NCI-H128 (cell line): ENCODE results near the gene PRAC1.

Experiments used
- DNase-seq: peaks from one replicate; lab custom pipeline; 2025; ENCODE audit not compliant: unreplicated experiment; lab: John Stamatoyannopoulos, UW

The PRAC1 gene

DNA sequence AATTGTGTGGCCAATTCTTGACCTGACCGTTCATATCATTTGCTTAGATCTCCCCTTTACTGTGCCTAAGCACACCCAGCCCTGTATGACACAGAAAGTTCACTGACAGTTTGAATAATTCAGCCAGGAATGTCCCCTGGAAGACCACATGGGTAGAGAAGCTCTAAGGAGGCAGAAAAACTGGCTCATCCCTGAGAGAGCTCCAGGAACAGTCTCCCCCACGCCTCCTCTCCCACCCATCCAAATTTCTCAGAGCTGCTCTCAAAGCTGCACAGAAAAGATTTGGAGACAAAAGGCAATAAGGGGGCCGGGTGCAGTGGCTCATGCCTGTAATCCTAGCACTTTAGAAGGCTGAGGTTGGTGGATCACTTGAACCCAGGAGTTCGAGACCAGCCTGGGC lies 11.2 kb downstream of the PRAC1 start:
- DNase-seq = no peak

DNA sequence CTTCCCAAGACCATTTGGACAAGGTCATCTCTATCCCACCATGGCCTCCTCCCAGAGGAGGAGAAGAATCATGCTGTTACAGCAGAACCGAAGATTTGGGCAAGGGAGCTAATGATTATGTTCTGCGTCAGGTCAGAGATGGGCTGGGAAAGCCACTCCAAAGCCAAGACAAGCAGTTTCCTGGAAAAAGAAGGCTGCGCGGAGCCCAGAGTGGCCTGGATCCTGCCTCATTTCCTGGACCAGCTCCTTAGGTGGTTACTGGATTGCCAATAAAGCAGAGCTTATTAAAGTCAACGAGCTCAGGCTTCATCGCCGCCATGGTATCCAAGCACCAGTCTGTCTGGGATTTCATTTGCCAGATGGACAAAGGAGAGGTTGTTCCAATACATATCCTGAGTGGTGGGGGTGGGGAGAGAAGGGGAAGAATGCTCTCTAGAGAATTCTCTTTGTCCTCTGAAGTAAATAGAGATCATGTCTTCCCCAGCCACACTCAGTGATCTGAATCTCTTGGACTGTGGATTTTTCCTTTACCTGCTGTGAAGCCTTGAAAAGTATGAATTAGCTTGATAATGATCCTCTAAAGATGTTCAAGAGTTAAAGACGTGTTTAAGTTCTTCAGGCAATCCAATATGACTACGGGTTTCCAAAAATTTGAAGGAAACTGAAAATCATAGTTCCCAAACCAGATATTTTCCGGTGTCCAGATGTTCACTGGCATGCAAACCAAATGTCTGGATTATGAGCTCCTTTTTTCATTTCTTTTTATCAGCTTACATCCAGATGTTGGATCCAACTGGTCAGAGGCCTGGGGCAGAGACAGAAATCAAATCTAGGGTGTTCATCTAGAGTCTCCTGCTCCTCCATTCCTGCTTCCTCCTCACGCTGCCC lies 17.7 kb downstream of the PRAC1 start:
- no peak for DNase-seq

DNA sequence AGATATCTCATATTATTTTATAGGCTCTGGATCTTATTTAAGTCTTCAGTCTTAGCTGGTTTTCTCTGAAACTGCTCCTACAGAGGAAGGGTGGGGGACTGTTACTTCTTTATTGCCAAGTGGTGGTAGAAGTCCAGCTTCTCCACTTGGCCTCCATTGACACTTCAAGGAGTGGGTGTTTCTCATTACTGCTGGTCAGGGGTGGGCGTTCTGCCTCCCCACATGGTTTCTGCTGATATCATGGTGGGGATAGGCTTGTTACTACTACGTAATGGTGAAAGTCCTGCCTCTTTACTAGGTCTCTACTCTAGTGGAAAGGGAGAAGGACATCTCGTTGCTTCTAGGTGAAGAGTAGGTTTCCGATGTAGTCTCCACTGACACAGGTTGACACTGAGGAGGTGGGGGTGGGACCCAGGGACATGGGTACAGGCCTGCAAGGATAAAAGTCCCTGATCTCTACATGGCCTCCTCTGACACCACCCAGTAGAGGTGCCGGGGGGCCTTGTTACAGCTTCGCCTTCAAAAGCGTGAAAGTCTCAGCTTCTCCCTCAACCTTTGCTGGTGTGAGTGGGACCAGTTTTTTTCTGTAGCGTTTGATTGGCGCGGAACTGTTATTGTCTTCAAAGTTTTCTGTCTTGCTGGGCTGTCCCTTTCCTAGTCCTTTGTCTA lies 20.3 kb downstream of the PRAC1 start:
- no peak for DNase-seq

DNA sequence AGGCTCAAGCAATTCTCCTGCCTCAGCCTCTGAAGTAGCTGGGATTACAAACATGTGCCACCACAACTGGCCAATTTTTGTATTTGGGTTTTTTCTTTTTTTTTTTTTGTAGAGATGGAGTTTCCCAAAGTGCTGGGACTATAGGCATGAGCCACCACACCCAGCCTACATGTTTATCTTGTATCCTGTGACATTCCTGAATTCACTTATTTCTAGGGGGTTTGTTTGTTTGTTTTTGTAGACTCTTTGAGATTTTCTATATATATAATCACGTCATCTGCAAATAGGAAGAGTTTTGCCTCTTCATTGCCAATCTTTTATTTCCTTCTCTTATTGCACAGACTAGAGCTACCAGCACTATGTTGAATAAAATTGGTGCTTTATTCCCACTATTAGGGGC lies 29.1 kb downstream of the PRAC1 start:
- no peak for DNase-seq

DNA sequence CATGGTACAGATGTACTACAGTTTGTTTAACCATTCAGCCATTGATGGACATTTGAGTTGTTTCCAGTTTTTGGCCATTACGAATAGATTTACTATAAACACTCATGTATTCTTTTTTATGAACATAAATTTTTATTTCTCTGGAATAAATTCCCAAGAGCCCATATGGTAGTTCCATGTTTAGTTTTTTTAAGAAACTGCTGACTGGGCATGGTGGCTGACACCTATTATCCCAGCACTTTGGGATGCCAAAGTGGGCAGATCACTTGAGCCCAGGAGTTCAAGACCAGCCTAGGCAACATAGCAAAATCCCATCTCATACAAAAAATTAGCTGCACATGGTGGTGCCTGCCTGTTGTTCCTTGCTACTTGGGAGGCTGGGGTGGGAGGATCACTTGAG lies 30.3 kb downstream of the PRAC1 start:
- no peak for DNase-seq

DNA sequence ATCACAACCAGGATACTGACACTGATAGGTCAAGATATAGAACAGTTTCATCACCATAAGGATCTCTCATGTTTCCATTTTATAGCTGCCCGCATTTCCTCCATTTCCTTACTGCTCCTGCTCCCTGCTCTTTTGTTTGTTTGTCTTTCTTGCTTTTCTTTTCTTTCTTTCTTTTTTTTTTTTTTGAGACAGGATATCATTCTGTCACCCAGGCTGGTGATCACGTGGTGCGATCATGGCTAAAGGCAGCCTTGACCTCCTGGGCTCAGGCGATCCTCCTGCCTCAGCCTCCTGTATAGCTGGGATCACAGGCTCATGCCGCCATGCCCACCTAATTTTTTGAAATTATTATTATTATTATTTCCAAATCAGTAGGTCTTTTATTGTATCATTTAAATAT lies 31.7 kb downstream of the PRAC1 start:
- no peak for DNase-seq

DNA sequence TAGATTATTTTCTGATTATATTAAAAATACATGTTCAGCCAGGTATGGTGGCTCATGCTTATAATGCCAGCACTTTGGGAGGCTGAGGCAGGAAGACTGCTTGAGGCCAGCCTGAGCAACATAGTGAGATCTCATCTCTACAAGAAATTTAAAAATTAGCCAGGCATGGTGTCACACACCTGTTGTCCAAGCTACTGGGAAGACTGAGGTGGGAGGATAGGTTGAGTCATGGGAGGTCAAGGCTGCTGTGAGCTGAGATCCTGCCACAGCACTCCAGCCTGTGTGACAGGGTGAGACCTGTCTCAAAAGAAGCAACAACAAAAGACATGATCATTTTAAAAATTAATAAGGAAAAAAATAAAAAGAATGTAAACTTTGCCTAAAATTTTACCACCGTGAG lies 40.7 kb downstream of the PRAC1 start:
- no peak for DNase-seq

DNA sequence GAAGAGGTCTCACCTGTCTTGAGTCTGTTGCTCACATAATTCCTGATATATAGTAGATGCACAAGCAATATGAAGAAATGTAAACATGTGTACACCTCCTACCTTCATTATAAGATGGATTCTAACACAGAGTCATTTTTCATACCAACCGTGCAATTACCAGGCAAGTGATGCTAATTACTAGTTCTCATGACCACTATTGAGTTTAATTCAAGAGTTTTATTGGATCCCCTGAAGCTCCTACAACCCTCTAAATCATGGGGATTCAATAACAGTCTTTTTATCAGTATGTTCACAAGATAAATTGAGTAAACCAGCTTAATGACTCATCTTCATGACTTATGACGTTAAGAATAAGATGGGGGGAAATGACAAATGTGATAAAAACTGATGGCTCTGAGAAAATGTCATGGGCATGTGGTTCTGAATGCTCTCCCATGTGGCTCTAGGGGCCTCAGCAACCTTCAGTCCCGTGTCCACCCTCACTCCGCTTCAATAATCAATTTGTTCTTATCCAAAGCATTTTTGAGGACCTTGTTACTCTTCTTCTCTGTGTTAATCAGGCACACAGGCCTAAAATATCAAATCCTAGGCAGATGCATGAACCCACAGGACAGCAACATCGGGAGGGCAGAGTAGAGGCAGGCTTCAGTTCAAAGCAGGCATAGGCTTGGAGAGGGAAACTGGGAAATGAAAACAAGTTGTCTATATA lies 42.8 kb downstream of the PRAC1 start:
- no peak for DNase-seq

DNA sequence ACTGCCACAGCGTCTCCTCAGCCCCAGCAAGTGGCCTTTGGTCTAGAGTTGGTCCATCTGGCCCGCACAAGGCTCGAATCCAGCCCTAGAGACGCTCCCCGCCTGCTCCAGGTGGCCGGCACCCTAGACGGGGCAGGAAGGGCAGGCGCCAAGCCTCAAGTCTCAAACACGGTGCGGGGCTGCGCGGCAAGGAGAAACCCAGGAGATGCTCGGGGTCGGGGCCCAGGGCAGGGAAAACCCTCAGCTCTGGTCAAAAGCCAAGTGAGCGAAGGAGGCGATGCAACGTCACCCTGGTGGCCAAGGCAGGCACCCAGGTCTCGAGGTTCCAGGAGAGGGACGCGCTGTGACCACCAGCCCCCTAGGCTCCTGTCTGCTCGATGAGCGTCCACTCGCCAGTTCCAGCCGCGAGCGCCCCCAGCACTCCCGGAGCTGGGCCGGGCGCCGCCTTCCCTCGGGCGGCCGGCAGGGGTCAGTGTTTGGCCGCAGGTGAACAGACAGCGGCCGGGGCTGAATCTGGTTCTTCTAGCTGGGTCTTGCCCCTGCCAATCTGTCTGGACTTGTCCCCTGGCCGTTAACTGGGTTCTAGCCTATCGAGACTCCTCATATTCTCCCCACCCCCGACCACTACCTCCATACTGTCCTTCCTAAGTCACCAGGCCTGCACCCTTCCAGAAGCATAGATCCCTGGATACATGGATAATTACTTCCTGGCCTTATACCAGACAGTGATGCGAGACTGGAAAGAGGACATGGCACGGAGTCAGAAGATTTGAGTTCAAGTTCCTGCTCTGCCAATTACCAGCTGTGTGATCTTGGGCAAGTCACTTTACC lies 44.0 kb downstream of the PRAC1 start:
- peak; percentile 6 for DNase-seq

DNA sequence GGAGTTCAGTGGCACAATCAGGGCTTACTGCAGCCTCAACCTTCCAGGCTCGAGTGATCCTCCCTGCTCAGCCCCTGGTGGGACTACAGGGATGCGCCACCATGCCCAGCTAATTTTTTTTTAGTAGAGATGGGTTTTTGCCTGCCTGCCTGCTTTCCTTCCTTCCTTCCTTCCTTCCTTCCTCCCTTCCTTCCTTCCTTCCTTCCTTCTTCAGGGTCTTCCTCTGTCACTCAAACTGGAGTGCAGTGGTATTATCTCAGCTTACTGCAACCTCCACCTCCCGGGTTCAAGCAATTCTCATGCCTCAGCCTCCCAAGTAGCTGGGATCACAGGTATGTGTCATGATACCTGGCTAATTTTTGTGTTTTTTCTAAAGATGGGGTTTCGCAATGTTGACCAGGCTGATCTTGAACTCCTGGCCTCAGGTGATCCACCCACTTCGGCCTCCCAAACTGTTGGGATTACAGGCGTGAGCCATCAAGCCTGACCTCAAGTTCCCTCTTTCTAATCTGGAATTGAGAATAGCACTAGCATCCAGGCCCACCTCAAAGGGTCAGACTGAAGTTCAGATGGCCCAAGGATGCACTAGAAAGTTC lies 45.3 kb downstream of the PRAC1 start:
- no peak for DNase-seq

DNA sequence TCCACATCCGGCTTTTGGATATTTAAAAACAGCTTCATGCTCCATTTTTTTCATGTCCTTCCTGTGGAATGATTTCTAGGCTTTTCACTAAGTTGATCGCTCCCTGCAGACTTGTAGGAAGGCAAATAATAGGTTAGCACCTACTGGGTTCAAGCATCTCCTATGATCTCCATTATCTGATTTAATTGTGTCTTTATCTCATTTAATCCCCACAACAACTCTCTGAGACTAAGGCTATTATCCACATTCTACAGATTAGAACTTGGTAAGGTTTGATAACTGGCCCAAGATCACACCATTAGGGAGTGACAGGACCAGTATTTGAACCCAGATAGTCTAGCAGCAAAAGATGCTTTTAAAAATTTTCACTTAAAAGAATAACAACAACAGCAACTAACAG lies 50.0 kb downstream of the PRAC1 start:
- no peak for DNase-seq
